ENCODE measurements around the gene IER5L.

DNA sequence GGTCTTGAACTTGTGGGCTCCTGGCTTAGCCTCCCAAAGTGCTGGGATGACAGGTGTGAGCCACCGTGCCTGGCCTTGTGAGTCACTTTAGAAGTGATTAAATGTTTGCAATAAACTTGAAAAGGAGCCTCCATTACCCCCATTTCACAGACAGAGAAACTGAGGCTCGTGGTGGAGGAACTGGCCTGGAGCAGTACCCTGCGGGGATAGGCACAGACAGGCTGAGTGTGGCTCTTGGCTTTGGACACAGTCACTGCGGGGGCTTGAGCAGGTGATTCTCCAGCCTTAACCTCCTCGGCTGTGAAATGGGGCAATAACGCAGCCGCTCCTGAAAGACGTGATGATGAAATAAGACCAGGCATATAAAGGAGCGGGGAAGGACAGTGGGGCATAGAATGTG is 40.9 kb upstream of the IER5L start:
- TF ChIP-seq, protein P1, sequence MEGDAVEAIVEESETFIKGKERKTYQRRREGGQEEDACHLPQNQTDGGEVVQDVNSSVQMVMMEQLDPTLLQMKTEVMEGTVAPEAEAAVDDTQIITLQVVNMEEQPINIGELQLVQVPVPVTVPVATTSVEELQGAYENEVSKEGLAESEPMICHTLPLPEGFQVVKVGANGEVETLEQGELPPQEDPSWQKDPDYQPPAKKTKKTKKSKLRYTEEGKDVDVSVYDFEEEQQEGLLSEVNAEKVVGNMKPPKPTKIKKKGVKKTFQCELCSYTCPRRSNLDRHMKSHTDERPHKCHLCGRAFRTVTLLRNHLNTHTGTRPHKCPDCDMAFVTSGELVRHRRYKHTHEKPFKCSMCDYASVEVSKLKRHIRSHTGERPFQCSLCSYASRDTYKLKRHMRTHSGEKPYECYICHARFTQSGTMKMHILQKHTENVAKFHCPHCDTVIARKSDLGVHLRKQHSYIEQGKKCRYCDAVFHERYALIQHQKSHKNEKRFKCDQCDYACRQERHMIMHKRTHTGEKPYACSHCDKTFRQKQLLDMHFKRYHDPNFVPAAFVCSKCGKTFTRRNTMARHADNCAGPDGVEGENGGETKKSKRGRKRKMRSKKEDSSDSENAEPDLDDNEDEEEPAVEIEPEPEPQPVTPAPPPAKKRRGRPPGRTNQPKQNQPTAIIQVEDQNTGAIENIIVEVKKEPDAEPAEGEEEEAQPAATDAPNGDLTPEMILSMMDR (IDR thresholded peaks at IDR 0.05; ENCODE audit: extremely low read depth in 1 of 2, insufficient read depth in 1 of 2, low read depth in 1 of 2, low read length in 2 of 2), result no peak
- TF ChIP-seq POLR2A (IDR thresholded peaks at IDR 0.05; ENCODE audit: low read depth, low read length) (no peak), JUN (IDR thresholded peaks at IDR 0.05; ENCODE audit: borderline replicate concordance, insufficient read depth, insufficient read length, low read depth) (no peak)

Measured in endothelial cell of umbilical vein (primary cell).